Left lung (tissue), 10 donors: ENCODE results near the gene GDPD5. TPM values are rescaled to one million over a fixed set of nuclear protein-coding genes. Genes with fewer than 3 reads are reported as not detected.

ENCODE experiments used
- ATAC-seq: fragments of 200-7000 bp; cut with Tn5 transposase; one replicate; pipeline ENCODE4 v1.9.1; 2020; ENCODE audit warnings: moderate library complexity
- DNase-seq, 4 donors: peaks; one replicate each; pipeline ENCODE4 v3.0.0-alpha.2; 2013 to 2020
- H3K27ac ChIP-seq, 2 donors: fragments of 200-600 bp; sonication (generic) in 1 of 2; one replicate each; pipeline versions ENCODE4 v1.5.0 to v1.8.0; 2020 to 2021
- H3K27me3 ChIP-seq, 2 donors: fragments of 200-600 bp; sonication (generic) in 1 of 2; one replicate each; pipeline versions ENCODE4 v1.5.0 to v1.8.0; 2020 to 2021
- H3K36me3 ChIP-seq, 2 donors: fragments of 200-600 bp; sonication (generic) in 1 of 2; one replicate each; pipeline versions ENCODE4 v1.5.0 to v1.8.0; 2020 to 2021
- H3K4me1 ChIP-seq, 2 donors: fragments of 200-600 bp; one replicate each; pipeline ENCODE4 v1.8.0; 2021
- H3K4me3 ChIP-seq, 2 donors: fragments of 200-600 bp; sonication (generic) in 1 of 2; one replicate each; pipeline versions ENCODE4 v1.5.0 to v1.8.0; 2020 to 2021; ENCODE audit warnings: mild to moderate bottlenecking in 1 of 2
- H3K9me3 ChIP-seq, 2 donors: fragments of 200-600 bp; sonication (generic) in 1 of 2; one replicate each; pipeline versions ENCODE4 v1.5.0 to v1.8.0; 2020 to 2021
- intact Hi-C, 2 donors: fragments of 100-400 bp; cut with DNase I; formaldehyde crosslinking; loops; one replicate each; pipeline versions ENCODE4 v1.11.2 to v1.14.2; 2022
- polyA plus RNA-seq, 6 donors: library from polyadenylated mRNA; unstranded; fragments of 120-200 nt; gene quantifications; one replicate each; pipeline ENCODE4 v1.2.1, GENCODE V29; 2013; ENCODE audit not compliant: insufficient read length in 6 of 6
- total RNA-seq, 2 donors: library from RNA; stranded (reverse); fragmentation: NEBNext Ultra II Directional; extraction: Animal tissue kit (Norgen Biotek cat#: 25700); gene quantifications; one replicate each; pipeline ENCODE4 v1.2.1, GENCODE V29; 2021
- TF ChIP-seq, protein P1 (sequence below), 2 donors: fragments of 200-600 bp; sonication (generic) in 1 of 2; IDR thresholded peaks; one replicate each; pipeline versions ENCODE4 v1.5.0 to v1.8.0; 2021; ENCODE audit warnings: antibody characterized with exemption in 2 of 2
- donor health status: DM: no; HTN: yes; CAD: no.
- donor health status: DM: no; HTN: no; CAD: no.

The GDPD5 gene
- total and polyA plus RNA-seq, 8 donors = 10.5 to 34.8 (median 27.6) TPM

DNA sequence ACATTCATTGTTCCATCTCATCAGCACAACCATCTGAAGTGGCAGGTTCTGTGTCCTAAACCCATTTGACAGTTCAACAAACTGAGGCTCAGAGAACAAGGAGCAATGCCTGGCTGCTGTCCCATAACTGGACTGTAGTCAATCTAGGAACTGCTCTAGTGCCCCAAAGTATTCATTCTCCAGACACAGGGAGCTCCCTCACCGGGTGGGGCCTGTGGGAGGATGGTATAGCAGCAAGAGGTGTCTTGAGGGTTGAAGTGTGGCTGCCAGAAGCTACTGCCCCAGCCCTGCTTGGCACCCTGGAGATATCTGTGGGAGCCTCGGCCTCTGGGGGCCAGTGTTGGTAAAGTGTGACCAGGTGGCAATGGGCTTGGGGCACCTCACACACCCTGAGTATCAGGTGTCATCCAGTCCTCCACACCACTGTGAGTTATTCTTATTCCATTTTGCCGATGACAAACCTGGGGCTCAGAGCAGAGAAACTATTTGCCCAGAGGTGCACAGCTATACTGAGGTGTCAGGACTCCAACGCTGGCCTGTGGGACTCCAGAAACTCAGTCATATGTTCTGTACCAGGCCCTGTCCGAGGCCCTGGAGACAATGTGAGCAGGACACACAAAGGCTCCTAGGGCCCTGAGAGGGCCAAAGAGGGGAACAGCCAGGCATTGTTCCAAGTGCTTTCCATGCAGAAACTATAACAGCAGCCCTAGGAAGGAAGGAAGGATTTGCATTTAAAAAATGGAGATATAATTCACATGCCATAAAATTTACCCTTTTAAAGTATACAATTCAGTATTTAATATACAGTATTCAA is 46.8 kb downstream of the GDPD5 start:
- Histone ChIP-seq H3K36me3 (no peaks in the 10 kb centered on the region), H3K27me3 (no peaks in the 10 kb centered on the region), H3K4me3 (no peak overlapping the region), H3K27ac (no peak overlapping the region), H3K4me1 (peaks cover 17 to 28% of the 10 kb centered on the region in 2 donors), H3K9me3 (no peaks in the 10 kb centered on the region)
- ATAC-seq (no peak), DNase-seq (peak in 1 of 4 donors; percentile 48)
- TF ChIP-seq, protein P1, sequence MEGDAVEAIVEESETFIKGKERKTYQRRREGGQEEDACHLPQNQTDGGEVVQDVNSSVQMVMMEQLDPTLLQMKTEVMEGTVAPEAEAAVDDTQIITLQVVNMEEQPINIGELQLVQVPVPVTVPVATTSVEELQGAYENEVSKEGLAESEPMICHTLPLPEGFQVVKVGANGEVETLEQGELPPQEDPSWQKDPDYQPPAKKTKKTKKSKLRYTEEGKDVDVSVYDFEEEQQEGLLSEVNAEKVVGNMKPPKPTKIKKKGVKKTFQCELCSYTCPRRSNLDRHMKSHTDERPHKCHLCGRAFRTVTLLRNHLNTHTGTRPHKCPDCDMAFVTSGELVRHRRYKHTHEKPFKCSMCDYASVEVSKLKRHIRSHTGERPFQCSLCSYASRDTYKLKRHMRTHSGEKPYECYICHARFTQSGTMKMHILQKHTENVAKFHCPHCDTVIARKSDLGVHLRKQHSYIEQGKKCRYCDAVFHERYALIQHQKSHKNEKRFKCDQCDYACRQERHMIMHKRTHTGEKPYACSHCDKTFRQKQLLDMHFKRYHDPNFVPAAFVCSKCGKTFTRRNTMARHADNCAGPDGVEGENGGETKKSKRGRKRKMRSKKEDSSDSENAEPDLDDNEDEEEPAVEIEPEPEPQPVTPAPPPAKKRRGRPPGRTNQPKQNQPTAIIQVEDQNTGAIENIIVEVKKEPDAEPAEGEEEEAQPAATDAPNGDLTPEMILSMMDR (IDR thresholded peaks at IDR 0.05) = no peak
- intact Hi-C loops = no loop called here

DNA sequence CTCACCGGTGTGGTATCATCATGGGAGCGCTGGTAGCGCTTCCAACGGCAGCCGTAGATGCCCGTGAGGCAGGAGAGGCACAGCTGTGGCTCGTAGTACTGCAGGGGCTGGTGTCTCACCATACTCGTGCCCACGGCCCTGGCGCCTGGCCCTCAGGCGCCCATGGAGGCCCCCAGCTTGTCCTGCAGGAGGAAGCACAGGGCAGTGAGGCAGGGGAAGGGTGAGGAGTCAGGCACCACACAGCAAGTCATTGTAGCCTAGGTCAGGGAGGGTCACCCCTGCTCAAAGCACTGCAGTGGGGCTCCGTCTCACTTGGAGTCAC is 48.2 kb downstream of the GDPD5 start:
- no peak overlapping the region for H3K4me3 ChIP-seq
- ATAC-seq = no peak
- peaks cover 17 to 29% of the 10 kb centered on the region in 2 donors for H3K4me1 ChIP-seq
- no peaks in the 10 kb centered on the region for H3K36me3 ChIP-seq
- peak in 1 of 4 donors; percentile 49 for DNase-seq
- H3K9me3 ChIP-seq = no peaks in the 10 kb centered on the region
- no peak overlapping the region for H3K27ac ChIP-seq
- TF ChIP-seq, protein P1 (IDR thresholded peaks at IDR 0.05) = no peak
- intact Hi-C loops = no loop called here
- H3K27me3 ChIP-seq = no peaks in the 10 kb centered on the region

DNA sequence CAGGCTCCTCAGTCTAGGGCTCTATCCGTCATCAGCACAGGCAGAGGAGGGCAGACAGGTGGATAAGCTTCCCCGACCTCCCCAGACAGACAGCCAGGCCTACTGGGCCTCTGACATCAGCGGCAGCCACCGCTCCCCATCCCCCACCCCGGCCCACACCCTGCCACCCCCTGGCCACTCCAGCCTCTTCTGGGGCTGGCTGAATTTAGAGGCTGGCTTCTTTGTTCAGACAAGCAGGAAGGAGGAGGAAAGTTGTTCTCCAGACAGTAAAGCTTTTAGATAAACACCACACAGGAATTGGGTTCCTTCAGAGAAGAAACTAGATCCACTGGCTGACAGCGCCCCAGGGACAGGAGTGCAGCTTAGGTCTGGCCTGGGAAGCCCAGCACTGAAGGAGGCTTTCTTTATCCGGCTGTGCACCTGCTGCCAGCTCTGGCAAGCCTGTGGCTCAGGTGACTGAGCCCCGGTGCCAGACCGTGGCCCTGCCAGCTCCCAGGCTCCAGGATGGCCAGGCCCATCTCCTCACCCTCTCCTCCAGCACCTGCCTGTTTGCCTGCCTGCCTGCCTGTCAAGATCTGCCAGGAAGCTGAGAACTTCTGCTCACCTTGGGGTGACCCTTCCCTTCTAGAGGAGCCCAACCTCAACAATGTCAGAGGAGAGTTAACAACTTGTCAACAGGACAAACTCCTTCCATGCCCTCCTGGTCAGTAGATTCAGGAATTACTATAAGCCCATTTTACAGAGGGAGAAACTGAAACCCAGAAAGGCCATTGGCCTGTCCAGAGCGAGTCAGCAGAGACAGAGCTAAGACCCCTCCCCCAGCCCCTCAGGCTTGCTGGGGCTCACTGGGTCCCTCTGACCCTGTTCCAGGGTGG is 48.8 kb downstream of the GDPD5 start:
- Histone ChIP-seq H3K4me3 (no peak overlapping the region), H3K36me3 (no peaks in the 10 kb centered on the region), H3K27me3 (no peaks in the 10 kb centered on the region), H3K9me3 (no peaks in the 10 kb centered on the region), H3K27ac (peak overlapping the region in 1 of 2 donors; percentile 64), H3K4me1 (peaks cover 17 to 29% of the 10 kb centered on the region in 2 donors)
- DNase-seq (peak in 1 of 4 donors; percentile 72), ATAC-seq (peak; percentile 59)
- intact Hi-C loops = no loop called here
- TF ChIP-seq, protein P1 (IDR thresholded peaks at IDR 0.05) = no peak

DNA sequence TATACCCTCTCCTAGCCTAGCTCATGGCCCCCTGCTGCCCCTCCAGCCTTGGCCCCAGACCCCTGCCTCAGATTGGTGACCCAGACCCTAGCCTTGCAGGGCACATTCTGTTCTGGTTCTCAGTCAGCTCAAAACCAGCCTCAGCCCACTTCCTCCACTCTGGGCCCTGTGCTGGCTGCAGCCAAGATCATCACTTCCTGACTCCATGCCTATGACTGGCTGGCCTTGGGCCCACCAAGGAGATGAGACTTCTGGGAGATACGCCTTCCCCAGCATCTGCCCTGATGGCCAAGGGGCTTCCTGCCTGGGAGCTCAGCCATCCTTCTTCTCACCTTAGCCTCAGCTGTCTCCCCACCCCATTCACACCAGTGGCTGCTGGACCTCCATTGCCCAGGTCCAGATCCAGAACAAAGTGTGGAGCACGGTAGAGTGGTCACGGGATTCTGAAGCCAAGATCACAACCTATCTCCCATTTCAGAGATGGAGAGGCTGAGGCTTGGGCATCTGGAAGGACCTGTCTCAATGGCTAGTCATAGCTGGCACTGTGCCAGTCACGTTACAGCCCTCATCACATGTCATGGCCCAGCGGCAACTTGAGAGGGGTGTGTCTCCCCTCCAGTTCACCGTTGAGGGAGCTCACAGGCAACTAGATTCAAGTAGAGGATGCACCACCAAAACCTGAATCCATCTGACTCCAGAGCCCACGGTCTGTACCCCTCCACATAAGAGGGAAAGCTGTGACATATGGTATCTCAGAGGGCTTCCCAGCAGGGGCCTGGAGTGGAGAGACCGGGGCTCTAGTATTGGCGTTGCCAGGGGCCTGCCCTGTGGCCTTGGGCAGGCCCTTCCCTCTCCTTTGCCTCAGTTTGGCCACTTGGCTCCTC is 49.7 kb downstream of the GDPD5 start:
- Histone ChIP-seq H3K27me3 (no peaks in the 10 kb centered on the region), H3K4me3 (peak overlapping the region in 1 of 2 donors; percentile 18), H3K27ac (peak overlapping the region; percentile 37 to 64), H3K36me3 (no peaks in the 10 kb centered on the region), H3K4me1 (peaks cover 17 to 29% of the 10 kb centered on the region in 2 donors), H3K9me3 (no peaks in the 10 kb centered on the region)
- ATAC-seq (peak; percentile 34), DNase-seq (peak in 2 of 4 donors; percentile 36 to 50)
- intact Hi-C loops = no loop called here
- TF ChIP-seq, protein P1 (IDR thresholded peaks at IDR 0.05) = no peak
